Measurements from ENCODE around the gene AKAP13.

DNA sequence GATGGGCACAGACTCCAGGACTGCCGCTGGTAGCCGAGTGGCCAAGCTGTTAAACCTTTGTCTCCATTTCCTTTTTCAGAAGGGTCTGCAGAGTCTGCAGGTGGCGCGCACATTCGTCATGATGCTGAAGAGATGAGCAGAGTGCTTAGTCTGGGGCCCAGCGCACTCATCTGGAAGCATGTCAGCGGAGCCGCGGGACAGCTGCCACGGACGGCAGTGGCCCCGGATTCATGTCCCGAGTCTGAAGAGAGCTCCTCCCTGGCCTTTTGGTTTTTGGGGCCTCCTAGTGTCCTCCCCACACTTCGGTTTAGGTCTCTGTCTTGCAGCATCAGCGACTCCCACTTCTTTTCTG lies 371.7 kb downstream of the AKAP13 start:
- TF ChIP-seq, protein P1, sequence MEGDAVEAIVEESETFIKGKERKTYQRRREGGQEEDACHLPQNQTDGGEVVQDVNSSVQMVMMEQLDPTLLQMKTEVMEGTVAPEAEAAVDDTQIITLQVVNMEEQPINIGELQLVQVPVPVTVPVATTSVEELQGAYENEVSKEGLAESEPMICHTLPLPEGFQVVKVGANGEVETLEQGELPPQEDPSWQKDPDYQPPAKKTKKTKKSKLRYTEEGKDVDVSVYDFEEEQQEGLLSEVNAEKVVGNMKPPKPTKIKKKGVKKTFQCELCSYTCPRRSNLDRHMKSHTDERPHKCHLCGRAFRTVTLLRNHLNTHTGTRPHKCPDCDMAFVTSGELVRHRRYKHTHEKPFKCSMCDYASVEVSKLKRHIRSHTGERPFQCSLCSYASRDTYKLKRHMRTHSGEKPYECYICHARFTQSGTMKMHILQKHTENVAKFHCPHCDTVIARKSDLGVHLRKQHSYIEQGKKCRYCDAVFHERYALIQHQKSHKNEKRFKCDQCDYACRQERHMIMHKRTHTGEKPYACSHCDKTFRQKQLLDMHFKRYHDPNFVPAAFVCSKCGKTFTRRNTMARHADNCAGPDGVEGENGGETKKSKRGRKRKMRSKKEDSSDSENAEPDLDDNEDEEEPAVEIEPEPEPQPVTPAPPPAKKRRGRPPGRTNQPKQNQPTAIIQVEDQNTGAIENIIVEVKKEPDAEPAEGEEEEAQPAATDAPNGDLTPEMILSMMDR (IDR thresholded peaks at IDR 0.05): no peak
- TF ChIP-seq POLR2AphosphoS5 (IDR thresholded peaks at IDR 0.05) (no peak), POLR2A (IDR thresholded peaks at IDR 0.05) (no peak), EP300 (IDR thresholded peaks at IDR 0.05) (no peak)
